GM18868 (cell line): ENCODE data around the gene PI4K2A.
"Not testable (repeated sequence)": the region's sequence is repeated elsewhere in the genome, so short reads cannot be mapped to it uniquely, and the experiment has no call there.

Experiments
- ATAC-seq: cut with Tn5 transposase; IDR thresholded peaks from one replicate; pipeline ENCODE4 v1.9.1; 2021; ENCODE audit warnings: mild to moderate bottlenecking, moderate library complexity; ENCODE audit not compliant: unreplicated experiment

The PI4K2A gene

GRCh38 chr10:97631098-97631497 lies 9.4 kb upstream of the PI4K2A start:
- no peak for ATAC-seq

DNA sequence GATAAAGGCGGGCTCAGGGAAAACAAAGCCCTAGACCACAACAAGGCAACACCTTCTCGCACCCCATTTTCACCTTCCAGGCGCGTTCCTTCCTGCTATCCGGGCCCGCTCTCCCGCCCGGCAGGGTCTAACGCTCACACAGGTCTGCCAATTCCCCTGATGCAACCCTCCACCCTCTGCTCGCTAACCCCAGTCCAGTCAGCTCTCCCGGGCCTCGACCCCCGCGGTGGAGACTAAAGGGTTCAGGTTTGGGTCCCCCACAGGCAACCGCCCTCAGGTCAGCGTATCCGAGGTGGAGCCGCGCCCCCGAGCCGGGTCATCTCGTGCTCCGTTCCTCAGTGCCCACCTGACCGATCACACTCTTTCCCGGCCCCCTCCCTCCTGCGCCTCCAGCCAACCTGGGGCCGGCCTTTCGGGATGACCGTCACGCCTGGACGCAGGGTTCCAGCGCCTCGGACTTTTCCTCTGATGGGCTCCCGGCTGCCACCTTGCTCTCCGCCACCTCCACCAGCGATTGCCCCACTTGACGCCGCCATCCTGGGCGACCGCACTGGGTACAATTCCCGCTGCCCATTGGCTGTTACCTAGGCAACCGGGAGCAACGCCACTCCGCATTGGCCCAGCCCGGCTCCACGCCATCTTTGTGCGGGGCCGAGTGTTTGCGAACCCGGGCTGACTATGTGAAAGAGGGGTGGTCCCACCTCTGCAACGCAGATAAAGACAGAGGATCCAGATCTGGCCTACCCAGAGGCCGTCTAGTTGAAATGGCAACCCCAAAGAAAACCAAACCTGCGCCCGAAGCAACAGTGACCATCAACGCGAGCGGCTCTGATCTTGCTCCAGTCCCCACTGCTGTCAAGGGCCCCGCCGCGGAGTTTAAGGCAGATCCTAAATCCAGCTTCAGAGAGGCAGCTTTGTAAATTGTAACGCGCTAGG lies 7.3 kb upstream of the PI4K2A start, which contains the start of gene MORN4:
Gene MORN4, minus strand, starts transcription at position 552 of the 936 bp plus-strand sequence. CDS start 13,847 bp downstream, outside the sequence.
- ATAC-seq, result peak; percentile 100

- ATAC-seq, result no peak
Observed at GRCh38 chr10:97633921-97634320, 6.5 kb upstream of the PI4K2A start.

GRCh38 chr10:97635577-97635976 lies 4.9 kb upstream of the PI4K2A start:
- ATAC-seq, result no peak

DNA sequence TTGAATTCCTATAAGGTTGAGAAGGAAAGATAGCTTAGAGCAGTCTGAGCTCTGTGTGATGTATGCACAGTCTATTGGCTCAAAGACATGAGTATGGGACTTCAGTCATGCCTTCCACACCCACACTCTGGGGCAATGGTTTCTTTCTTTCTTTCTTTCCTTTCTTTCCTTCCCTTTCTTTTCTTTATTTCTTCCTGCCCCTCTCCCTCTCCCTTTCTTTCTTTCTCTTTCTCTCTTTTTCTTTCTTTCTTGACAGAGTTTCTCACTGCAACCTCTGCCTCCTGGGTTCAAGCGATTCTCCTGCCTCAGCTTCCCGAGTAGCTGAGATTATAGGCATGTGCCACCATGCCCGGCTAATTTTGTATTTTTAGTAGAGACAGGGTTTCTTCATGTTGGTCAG lies 1.4 kb upstream of the PI4K2A start:
- ATAC-seq, result not testable (repeated sequence)

- peak; percentile 11 for ATAC-seq
Observed at GRCh38 chr10:97640868-97641811, 669 bp downstream of the PI4K2A start.

DNA sequence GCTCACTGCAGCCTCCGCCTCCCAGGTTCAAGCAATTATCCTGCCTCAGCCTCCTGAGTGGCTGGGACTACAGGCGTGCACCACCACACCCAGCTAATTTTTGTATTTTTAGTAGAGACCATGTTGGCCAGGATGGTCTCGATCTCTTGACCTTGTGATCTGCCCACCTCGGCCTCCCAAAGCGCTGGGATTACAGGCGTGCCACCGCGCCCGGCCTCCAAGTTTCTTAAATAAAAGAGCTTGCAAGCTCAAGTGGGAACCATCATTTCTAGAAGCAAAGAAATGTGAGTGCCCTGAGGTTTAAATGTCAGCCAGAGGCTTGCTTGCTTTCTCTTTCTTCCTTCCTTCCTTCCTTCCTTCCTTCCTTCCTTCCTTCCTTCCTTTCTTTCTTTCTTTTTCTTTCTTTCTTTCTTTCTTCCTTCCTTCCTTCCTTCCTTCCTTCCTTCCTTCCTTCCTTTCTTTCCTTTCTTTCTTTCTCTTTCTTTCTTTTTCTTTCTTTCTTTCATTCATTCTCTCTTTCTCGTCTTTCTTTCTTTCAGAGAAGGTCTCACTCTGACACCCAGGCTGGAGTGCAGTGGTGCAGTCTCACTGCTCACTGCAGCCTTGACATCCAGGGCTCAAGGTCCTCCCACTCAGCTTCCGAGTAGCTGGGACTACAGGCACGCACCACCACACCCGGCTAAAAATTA lies 2.1 kb downstream of the PI4K2A start:
- not testable (repeated sequence) for ATAC-seq

DNA sequence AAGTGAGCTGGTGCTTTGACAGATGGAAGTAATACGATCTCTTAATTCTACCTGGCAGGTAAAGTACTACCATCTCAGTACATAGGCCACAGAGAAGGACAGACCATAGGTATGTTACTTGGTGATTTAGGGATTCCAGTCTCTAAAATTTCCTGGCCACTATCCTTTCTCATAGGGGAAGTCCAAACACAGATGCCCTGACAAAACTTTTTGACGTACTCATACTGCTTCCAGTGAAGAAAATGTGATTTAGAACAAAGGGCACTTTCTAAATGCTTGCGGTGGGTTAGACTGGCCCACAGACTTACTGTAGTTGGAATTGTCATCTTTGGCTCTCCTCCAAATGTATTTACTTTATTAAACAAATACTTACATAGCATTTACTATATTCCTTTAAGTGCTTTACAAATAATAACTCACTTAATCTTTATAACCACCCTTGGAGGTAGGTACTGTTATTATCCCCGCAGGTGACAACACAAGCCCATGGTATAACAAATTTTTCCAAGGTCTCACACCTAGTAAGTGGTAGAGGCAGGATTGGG lies 3.0 kb downstream of the PI4K2A start:
- ATAC-seq, result no peak

GRCh38 chr10:97644936-97645335 lies 4.5 kb downstream of the PI4K2A start:
- ATAC-seq, result no peak

GRCh38 chr10:97647556-97647955 lies 7.1 kb downstream of the PI4K2A start:
- ATAC-seq, result no peak

DNA sequence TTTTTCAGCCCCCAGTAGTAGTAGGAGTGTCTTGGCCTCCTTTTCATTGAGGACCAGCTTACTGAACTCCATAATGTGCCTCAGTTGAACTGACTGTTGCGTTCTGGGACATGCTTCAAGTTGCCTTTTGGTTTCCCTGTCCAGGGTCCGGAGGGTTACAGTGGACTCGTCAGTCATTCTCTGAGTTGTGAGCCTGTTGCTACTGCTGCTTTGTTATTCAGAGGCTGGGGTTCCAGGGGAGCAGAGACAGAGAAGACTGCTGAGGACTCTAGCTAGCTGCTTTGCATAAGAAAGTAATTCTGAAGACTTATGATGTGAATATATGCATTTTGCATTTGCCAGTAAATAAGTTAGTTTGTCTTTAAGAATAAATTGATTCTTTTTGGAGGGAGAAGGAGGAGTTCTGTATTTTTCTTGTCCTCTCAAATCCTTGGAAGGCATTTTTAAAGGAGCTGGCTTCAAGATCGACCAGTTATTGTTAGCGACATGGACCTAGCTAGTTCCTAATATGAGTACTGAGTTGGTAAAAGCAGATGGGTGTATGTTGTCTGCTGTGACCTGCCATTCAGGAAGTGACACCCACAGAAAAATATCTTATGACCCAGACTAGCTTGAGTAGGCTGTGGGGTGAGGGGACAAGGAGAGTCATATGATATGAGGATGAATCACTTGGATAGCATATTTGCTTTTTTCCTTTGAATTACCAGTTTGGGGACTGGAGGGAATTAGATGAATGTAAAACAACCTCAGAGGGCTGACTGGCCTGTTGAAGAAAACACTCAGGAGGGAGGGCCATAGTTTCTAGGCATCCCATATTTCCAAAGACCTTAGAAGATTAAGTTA lies 8.3 kb downstream of the PI4K2A start:
- ATAC-seq, result no peak

- not testable (repeated sequence) for ATAC-seq
Observed at GRCh38 chr10:97649405-97649750, 8.9 kb downstream of the PI4K2A start.

DNA sequence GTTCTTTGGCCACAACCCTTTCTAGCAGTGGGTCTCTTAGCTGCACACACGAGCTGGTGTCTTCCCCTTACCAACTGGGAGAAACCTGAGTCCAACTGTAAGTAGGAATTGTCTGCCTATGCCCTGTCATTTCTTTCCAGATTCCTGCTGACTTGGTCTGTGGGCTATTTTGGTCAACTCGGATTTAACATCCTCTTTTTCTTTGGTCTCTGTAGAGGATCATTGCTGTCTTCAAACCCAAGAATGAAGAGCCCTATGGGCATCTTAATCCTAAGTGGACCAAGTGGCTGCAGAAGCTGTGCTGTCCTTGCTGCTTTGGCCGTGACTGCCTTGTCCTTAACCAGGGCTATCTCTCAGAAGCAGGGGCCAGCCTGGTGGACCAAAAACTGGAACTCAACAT lies 10.3 kb downstream of the PI4K2A start:
- ATAC-seq, result no peak

DNA sequence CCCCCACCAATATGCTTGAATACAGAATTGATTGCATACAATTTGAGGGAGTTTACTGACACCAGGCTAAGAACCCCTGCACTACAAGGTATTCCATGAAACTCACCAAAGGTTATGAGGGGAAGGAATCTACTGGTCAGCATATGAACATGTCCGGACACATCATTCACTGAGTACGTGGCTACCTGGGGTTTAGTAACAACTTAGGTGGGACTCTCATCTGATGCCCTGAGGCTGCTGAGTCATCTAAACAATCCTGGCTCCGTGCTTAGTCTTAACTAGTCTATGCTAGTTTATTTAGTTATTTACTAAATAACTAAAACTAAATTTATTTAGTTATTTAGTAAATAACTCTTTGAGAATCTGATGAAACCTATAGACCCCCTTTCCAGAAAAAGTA lies 11.3 kb downstream of the PI4K2A start:
- no peak for ATAC-seq

- ATAC-seq, result no peak
Observed at GRCh38 chr10:97656777-97657176, 16.3 kb downstream of the PI4K2A start.

DNA sequence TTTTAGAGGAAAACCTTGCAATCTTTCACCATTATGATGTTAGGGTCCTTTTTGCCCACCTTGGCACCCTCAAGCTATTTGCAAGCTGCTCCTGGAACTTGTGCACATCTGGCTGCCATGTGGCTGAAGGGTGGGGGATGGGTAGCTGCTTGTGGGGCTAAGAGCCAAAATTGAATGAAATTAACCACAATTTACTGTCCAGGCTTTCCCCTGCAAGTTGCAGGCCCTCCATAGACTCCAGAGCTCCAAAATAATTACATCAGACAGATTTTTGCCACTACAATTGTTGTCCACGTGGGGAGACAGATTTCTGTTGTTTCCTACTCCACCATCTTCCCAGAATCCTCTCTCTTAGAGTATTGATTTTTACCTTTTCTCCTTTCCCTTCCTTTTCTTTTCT lies 19.1 kb downstream of the PI4K2A start:
- ATAC-seq, result no peak

DNA sequence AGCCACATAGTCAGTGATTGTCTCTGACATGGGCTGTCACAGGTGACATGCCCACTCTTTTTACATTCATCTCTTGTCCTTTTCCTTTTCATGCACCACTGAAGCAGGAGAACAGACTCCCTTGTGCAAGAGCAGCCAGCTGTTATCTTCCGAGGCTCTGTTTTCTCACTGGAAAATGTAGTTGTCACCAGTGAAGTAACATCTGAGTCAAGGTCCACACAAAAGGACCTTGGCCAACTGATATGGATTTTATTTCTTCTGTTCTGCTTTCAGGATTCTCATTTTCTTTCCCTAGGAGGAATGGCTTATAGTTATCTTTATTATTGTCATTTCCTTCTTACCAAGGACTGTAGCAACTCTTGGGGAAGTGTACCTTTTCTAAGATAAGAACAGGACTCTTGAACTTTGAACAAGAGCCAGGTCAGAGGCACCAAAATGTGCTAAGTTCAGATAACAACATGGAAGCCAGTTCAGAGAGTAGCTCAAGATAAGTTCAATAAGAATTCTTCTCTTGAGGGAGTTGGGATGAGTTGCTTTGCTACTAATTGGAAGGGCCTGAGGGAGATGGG lies 23.9 kb downstream of the PI4K2A start:
- no peak for ATAC-seq

- no peak for ATAC-seq
Observed at GRCh38 chr10:97666992-97667391, 26.5 kb downstream of the PI4K2A start.

DNA sequence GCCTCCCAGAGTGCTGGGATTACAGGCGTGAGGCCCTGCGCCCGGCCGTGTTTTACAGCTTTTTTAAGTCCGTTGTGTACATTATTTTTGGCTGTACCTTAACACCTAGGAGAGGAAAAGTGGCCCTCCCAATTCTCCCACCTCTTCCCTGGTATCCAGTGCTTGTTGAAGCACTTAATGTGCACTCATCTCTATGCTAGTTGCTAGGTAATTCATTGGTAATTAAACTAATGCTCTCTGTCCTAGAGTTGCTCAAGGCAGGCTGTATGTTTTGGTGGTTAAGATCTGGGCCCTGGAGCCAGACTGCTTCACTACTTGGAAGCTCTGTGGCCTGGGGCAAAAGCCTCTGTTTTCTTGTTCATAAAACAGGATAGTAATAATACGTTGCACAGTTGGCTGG lies 27.0 kb downstream of the PI4K2A start:
- no peak for ATAC-seq
